ENCODE results near the gene BTNL2.
A peak's percentile ranks its signal among the peaks of the same experiment; 100 is the strongest.
"Not testable (repeated sequence)": the region's sequence is repeated elsewhere in the genome, so short reads cannot be mapped to it uniquely, and the experiment has no call there.

BTNL2 gene

DNA sequence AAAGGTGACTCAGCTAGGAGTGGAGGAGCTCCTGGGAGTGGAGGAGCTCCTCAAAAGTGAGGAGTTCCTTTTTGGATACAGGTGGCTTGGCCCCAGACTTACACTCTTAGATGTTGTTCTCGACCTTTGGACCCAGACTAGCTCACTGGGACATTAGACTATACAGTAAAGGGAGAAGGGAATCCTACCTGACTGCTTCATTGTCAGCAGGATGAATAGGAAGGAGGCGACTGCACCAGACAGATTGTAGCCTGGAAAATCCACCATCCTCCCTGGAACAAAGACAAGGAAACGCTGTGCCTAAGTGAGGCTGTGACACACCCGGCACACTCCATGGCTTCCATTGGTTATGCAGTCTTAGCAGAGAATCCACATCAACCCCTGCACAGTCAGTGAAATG lies at the start of gene BTNL2:
Gene BTNL2, minus strand, starts transcription at position 325 of the 400 bp plus-strand sequence. Its CDS starts 58 bp downstream, at position 267.
- no peak for DNase-seq

GRCh38 chr6:32449088-32449736 lies 42.2 kb upstream of the BTNL2 start:
- no peak for DNase-seq

- DNase-seq: no peak
These were observed 41.0 kb upstream of the BTNL2 start for GRCh38 chr6:32447932-32448331.

DNA sequence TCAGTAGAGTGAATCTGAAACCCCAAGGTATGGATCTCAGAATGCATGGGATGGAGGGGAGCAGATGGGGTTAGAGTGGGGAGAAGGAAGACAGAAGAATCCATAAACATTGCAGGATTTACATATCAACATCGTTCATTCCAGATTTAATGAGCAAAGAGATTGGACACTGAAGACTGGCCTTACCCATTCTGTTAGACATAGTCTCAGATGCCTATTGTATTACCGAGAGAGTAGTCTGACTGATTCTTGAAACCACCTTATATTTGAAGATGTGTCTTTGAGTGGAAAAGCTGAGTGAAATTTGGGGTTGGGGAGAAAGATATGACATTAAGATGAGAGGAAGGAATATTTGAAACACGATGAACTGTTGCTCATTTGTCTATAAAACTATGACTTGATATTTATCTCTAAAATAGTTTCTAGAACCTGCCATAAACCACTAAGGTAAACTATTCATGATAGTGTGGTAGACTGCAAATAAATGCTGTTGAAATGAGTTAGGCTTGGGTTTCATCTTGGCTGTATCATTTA lies 38.4 kb upstream of the BTNL2 start:
- DNase-seq: no peak

DNA sequence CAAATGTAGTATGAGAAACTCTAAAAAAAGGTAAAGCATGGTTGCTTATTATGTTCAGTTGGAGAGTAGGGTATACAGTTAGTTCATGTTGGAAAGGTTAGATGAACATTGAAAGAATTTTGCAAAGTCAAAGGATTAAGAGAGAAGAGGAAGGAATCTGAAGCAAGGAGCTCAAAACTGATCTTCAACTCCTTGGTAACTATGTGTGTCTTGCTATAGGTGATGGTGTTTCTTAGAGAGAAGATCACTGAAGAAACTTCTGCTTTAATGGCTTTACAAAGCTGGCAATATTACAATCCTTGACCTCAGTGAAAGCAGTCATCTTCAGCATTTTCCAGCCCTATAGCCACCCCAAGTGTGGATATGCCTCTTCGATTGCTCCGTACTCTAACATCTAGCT lies 37.5 kb upstream of the BTNL2 start:
- no peak for DNase-seq

DNA sequence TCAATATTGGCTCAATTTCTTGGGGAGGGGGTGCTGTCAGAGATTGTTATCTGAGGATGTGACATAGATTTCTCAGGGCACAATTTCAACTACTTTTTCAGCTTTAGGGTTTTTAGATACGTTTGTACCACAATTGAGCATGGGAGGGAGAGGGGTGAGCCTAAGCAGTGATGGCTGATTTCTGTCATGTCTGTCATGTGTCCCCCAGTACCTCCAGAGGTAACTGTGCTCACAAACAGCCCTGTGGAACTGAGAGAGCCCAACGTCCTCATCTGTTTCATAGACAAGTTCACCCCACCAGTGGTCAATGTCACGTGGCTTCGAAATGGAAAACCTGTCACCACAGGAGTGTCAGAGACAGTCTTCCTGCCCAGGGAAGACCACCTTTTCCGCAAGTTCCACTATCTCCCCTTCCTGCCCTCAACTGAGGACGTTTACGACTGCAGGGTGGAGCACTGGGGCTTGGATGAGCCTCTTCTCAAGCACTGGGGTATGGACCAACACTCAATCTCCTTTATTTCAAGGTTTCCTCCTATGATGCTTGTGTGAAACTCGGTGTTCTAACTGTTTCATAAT lies 36.1 kb upstream of the BTNL2 start:
- no peak for DNase-seq

DNA sequence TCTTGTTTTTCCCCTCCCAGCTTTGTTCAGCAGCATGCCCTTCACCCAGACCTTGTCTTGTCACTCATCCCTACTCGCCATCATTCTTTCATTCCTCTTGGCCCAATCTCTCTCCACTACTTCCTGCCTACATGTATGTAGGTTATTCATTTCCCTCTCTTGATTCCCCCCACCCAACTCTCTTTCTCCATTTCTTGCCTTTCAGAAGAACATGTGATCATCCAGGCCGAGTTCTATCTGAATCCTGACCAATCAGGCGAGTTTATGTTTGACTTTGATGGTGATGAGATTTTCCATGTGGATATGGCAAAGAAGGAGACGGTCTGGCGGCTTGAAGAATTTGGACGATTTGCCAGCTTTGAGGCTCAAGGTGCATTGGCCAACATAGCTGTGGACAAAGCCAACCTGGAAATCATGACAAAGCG lies 35.3 kb upstream of the BTNL2 start:
- DNase-seq: no peak

- no peak for DNase-seq
These were observed 32.7 kb upstream of the BTNL2 start, which contains the start of gene HLA-DRA for GRCh38 chr6:32439602-32440214. Gene HLA-DRA (plus strand): TSS chr6:32439887. CDS start chr6:32439951, 64 bp downstream.

- DNase-seq: no peak
These were observed 32.2 kb upstream of the BTNL2 start for GRCh38 chr6:32439139-32439538.

- no peak for DNase-seq
These were observed 30.2 kb upstream of the BTNL2 start for GRCh38 chr6:32436995-32437836.

- DNase-seq: no peak
These were observed 29.2 kb upstream of the BTNL2 start for GRCh38 chr6:32436186-32436585.

DNA sequence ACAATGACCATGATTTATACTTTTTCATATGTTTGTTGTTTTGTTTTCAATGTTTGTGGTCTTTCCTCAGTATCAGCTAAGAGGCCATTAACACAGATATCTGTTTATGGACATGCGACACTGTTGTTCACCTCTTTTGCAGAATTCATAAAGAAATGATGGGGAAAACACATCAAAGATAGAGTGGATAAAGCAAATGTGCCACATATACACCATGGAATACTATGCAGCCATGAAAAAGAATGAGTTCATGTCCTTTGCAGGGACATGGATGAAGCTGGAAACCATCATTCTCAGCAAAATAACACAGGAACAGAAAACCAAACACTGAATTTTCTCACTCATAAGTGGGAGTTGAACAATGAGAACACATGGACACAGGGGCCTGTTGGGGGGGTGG lies 27.0 kb upstream of the BTNL2 start:
- DNase-seq: not testable (repeated sequence)

GRCh38 chr6:32432050-32432450 lies 25.1 kb upstream of the BTNL2 start:
- peak; percentile 11 for DNase-seq

DNA sequence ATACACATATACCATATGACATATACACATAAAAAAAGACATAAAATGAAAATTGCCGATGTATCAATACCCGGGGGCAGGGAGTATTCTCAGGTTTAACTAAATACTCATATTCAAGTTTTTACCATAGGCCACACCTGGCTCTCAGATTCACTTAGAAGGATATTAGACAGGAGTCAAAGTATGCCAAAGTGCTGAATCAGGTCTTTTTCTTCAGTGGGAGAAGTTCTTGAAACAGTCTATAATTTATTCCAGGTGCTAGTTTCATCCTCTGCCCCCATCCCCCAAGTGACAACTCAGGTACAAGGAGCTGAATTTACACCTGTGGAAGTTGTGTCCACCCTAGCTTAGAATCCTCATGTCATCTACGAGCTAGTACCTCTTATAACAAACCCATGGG lies 24.2 kb upstream of the BTNL2 start:
- no peak for DNase-seq

DNA sequence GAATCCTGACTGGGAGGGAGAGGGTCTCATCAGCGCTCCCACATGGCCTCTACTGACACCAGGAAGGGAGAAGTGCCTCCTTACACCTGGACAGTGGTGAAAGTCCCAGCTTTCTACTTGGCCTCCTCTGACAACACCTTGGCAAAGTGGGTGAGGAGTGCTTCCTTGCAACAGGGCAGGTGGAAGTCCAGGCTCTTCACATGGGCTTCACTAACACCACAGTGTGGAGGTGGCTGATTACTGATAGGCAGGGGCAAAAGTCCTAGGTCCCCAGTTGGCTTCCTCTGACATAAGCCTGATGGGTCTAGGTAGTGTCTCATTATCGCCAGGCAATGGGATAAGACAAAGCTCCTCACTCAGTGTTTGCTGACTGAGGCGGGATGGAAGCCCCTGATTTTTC lies 23.2 kb upstream of the BTNL2 start:
- no peak for DNase-seq

- DNase-seq: no peak
These were observed 21.0 kb upstream of the BTNL2 start for GRCh38 chr6:32427934-32428474.

- DNase-seq: no peak
These were observed 20.2 kb upstream of the BTNL2 start for GRCh38 chr6:32427218-32427617.

GRCh38 chr6:32426338-32426737 lies 19.4 kb upstream of the BTNL2 start:
- no peak for DNase-seq

GRCh38 chr6:32424589-32425300 lies 17.8 kb upstream of the BTNL2 start:
- DNase-seq: no peak

GRCh38 chr6:32416036-32416435 lies 9.1 kb upstream of the BTNL2 start:
- DNase-seq: no peak

- peak; percentile 25 for DNase-seq
These were observed 8.6 kb upstream of the BTNL2 start for GRCh38 chr6:32415521-32416019.

All from NCI-H1105 (cell line).